Fibroblast of lung (primary cell): ENCODE measurements around the gene FEZ2. TPM values are rescaled to one million over a fixed set of nuclear protein-coding genes. Genes with fewer than 3 reads are reported as not detected.

Experiments
- DNase-seq, 2 donors: peaks; one replicate each; pipeline versions ENCODE4 v3.0.0 to v3.0.0-alpha.2; 2010; ENCODE audit warnings: low read depth in 2 of 2
- H2AFZ ChIP-seq: 2 replicates; pipeline ENCODE4 v1.5.1; 2012; ENCODE audit warnings: low read length, control low read depth, inconsistent platforms
- H3K27ac ChIP-seq: 2 replicates; pipeline ENCODE4 v1.5.1; 2011; ENCODE audit warnings: low read length, control low read depth; ENCODE audit not compliant: insufficient read depth
- H3K27me3 ChIP-seq: 2 replicates; pipeline ENCODE4 v1.5.1; 2011; ENCODE audit warnings: mild to moderate bottlenecking, low read length; ENCODE audit not compliant: control insufficient read depth, insufficient read depth
- H3K36me3 ChIP-seq: 2 replicates; pipeline ENCODE4 v1.5.1; 2011; ENCODE audit warnings: low read length; ENCODE audit not compliant: control insufficient read depth, insufficient read depth
- H3K4me1 ChIP-seq: 2 replicates; pipeline ENCODE4 v1.5.1; 2011; ENCODE audit warnings: low read length; ENCODE audit not compliant: control insufficient read depth, insufficient read depth; ENCODE audit errors: extremely low read depth
- H3K4me2 ChIP-seq: 2 replicates; pipeline ENCODE4 v1.5.1; 2011; ENCODE audit warnings: low read length, control low read depth; ENCODE audit not compliant: insufficient read depth; ENCODE audit errors: extremely low read depth
- H3K4me3 ChIP-seq, 4 experiments: fragments of 200-600 bp in 1 of 4; sonication (generic) in 1 of 4; replicated peaks in 1 of 4; 2 replicates each; pipeline ENCODE4 v1.5.1; 2011 to 2016; ENCODE audit warnings: low read length in 4 of 4, low read depth in 3 of 4, mild to moderate bottlenecking in 3 of 4, control low read depth in 2 of 4, inconsistent platforms in 1 of 4, mixed read lengths in 1 of 4; ENCODE audit not compliant: insufficient read depth in 1 of 4; ENCODE audit errors: control extremely low read depth in 1 of 4
- H3K79me2 ChIP-seq: 2 replicates; pipeline ENCODE4 v1.5.1; 2012; ENCODE audit warnings: mild to moderate bottlenecking, low read length, inconsistent platforms; ENCODE audit not compliant: control insufficient read depth, insufficient read depth
- H3K9ac ChIP-seq: 2 replicates; pipeline ENCODE4 v1.5.1; 2011; ENCODE audit warnings: mild to moderate bottlenecking, low read length, control low read depth; ENCODE audit not compliant: insufficient read depth
- H3K9me3 ChIP-seq: 2 replicates; pipeline ENCODE4 v1.5.1; 2012; ENCODE audit warnings: low read depth, low read length; ENCODE audit not compliant: control insufficient read depth, insufficient read depth
- H4K20me1 ChIP-seq: 2 replicates; pipeline ENCODE4 v1.5.1; 2011; ENCODE audit warnings: low read length; ENCODE audit not compliant: control insufficient read depth, insufficient read depth; ENCODE audit errors: extremely low read depth
- CTCF ChIP-seq, 2 donors: IDR thresholded peaks in 1 of 2; conservative IDR thresholded peaks in 1 of 2; 1 replicate in 1 of 2; 2 replicates in 1 of 2; pipeline ENCODE4 v1.5.1; 2011 to 2012; ENCODE audit warnings: low read length in 2 of 2, control low read depth in 1 of 2, inconsistent platforms in 1 of 2, low read depth in 1 of 2, mild to moderate bottlenecking in 1 of 2
- EZH2 ChIP-seq: IDR thresholded peaks from 2 replicates; pipeline ENCODE4 v1.5.1; 2012; ENCODE audit warnings: low read length, control low read depth, mild to moderate bottlenecking; ENCODE audit errors: missing control alignments
- polyA plus RNA-seq, 2 donors: library from polyadenylated mRNA; depleted of rRNA in 1 of 2; stranded (reverse) in 1 of 2; unstranded in 1 of 2; fragments of >200 nt; gene quantifications; 2 replicates each; pipeline ENCODE4 v1.2.1, GENCODE V29; 2011 to 2012; ENCODE audit warnings: missing spikeins in 1 of 2
- total RNA-seq: library from RNA; depleted of rRNA; stranded (reverse); fragments of >200 nt; gene quantifications from 2 replicates; pipeline ENCODE4 v1.2.1, GENCODE V29; 2014

The FEZ2 gene
- total and polyA plus RNA-seq, 2 donors (not counting 1 experiment from before 2014, with no cell fraction given): 64.7 to 86.9 TPM

GRCh38 chr2:36528274-36528673, 69.7 kb downstream of the FEZ2 start:
- TF ChIP-seq CTCF (conservative IDR thresholded peaks at IDR 0.05 in 1 of 2, IDR thresholded peaks at IDR 0.05 in 1 of 2; ENCODE audit: low read depth in 1 of 2, low read length in 2 of 2): no peak
- no peak for TF ChIP-seq EZH2
- H3K4me1 ChIP-seq: peaks cover 9% of the 10 kb centered on the region
- no peak for DNase-seq
- H4K20me1 ChIP-seq: no peaks in the 10 kb centered on the region
- H2AFZ ChIP-seq: no peak overlapping the region
- peaks cover 15% of the 10 kb centered on the region for H3K36me3 ChIP-seq
- H3K9ac ChIP-seq: no peak overlapping the region
- peak overlapping the region; percentile 17 for H3K27ac ChIP-seq
- H3K4me2 ChIP-seq: no peak overlapping the region
- H3K27me3 ChIP-seq: no peaks in the 10 kb centered on the region
- peaks cover 12% of the 10 kb centered on the region for H3K79me2 ChIP-seq
- no peaks in the 10 kb centered on the region for H3K9me3 ChIP-seq
- H3K4me3 ChIP-seq: no peak overlapping the region

GRCh38 chr2:36526226-36526625, 71.7 kb downstream of the FEZ2 start:
- H3K4me2 ChIP-seq: no peak overlapping the region
- peaks cover 9% of the 10 kb centered on the region for H3K36me3 ChIP-seq
- no peak overlapping the region for H2AFZ ChIP-seq
- H3K4me1 ChIP-seq: peaks cover 9% of the 10 kb centered on the region
- TF ChIP-seq EZH2: no peak
- TF ChIP-seq CTCF (conservative IDR thresholded peaks at IDR 0.05 in 1 of 2, IDR thresholded peaks at IDR 0.05 in 1 of 2; ENCODE audit: low read depth in 1 of 2, low read length in 2 of 2): no peak
- H3K79me2 ChIP-seq: peaks cover 17% of the 10 kb centered on the region
- no peaks in the 10 kb centered on the region for H3K9me3 ChIP-seq
- no peaks in the 10 kb centered on the region for H4K20me1 ChIP-seq
- DNase-seq: peak in 1 of 2 donors; percentile 38
- H3K27me3 ChIP-seq: no peaks in the 10 kb centered on the region
- no peak overlapping the region for H3K4me3 ChIP-seq
- H3K27ac ChIP-seq: peak overlapping the region; percentile 37
- no peak overlapping the region for H3K9ac ChIP-seq

- no peaks in the 10 kb centered on the region for H4K20me1 ChIP-seq
- no peaks in the 10 kb centered on the region for H3K27me3 ChIP-seq
- H3K9ac ChIP-seq: no peak overlapping the region
- DNase-seq: no peak
- H3K4me1 ChIP-seq: peaks cover 6% of the 10 kb centered on the region
- H3K4me3 ChIP-seq: no peak overlapping the region
- H3K36me3 ChIP-seq: peaks cover 15% of the 10 kb centered on the region
- H3K27ac ChIP-seq: no peak overlapping the region
- no peak overlapping the region for H3K4me2 ChIP-seq
- no peaks in the 10 kb centered on the region for H3K9me3 ChIP-seq
- TF ChIP-seq CTCF (conservative IDR thresholded peaks at IDR 0.05 in 1 of 2, IDR thresholded peaks at IDR 0.05 in 1 of 2; ENCODE audit: low read depth in 1 of 2, low read length in 2 of 2) (no peak), EZH2 (no peak)
- H2AFZ ChIP-seq: no peak overlapping the region
- peaks cover 18% of the 10 kb centered on the region for H3K79me2 ChIP-seq
Measured at GRCh38 chr2:36525245-36525644, 72.7 kb downstream of the FEZ2 start.
